GM18508 (cell line): ENCODE measurements around the gene LRMDA.

Experiments
- ATAC-seq: cut with Tn5 transposase; IDR thresholded peaks from one replicate; pipeline ENCODE4 v1.9.1; 2021; ENCODE audit warnings: moderate number of reproducible peaks; ENCODE audit not compliant: insufficient read depth, unreplicated experiment

LRMDA gene

DNA sequence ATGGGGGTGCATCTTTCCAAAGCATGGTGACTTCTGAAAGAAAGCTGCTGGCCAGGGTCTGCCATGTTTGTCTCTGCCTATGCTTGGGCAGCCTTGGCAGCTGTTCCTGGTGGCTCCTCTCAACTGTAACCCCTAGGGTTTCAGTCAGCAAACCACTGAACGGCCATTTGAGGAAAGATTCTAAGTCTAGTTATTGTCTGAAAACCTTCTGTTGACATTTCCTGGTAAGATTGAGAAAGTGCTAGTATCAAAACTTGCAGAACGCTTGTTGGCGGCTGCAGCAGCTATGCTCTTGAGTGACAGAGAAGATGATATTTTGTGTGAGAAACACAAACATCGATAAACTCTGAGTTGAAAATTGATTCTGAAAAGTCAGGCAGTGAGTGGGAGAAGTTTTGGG, 523.1 kb downstream of the LRMDA start:
- ATAC-seq = no peak

GRCh38 chr10:75955973-75956502, 524.6 kb downstream of the LRMDA start:
- no peak for ATAC-seq

- no peak for ATAC-seq
Observed at GRCh38 chr10:75956624-75957023, 525.2 kb downstream of the LRMDA start.

GRCh38 chr10:75957314-75958120, 526.1 kb downstream of the LRMDA start:
- no peak for ATAC-seq

GRCh38 chr10:75959209-75959608, 527.8 kb downstream of the LRMDA start:
- ATAC-seq = no peak

DNA sequence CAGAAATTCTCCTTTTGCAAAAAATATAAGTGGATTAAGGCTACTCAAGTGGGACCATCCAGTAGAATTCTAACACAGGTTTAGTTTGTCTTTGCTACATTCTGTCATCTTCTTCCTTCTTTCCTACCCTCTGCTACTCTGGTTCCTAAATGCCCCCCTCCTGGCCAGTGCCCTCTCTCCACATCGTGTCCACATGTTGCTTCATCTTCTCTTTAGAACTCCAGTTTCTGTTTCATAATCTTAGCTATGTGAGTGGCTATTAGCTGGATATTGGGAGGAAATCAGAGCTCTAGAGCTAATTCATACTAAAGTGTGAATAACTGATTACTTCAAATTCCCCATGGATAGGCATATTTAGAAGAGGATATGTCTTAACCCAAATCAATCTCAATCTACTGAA, 528.5 kb downstream of the LRMDA start:
- no peak for ATAC-seq

DNA sequence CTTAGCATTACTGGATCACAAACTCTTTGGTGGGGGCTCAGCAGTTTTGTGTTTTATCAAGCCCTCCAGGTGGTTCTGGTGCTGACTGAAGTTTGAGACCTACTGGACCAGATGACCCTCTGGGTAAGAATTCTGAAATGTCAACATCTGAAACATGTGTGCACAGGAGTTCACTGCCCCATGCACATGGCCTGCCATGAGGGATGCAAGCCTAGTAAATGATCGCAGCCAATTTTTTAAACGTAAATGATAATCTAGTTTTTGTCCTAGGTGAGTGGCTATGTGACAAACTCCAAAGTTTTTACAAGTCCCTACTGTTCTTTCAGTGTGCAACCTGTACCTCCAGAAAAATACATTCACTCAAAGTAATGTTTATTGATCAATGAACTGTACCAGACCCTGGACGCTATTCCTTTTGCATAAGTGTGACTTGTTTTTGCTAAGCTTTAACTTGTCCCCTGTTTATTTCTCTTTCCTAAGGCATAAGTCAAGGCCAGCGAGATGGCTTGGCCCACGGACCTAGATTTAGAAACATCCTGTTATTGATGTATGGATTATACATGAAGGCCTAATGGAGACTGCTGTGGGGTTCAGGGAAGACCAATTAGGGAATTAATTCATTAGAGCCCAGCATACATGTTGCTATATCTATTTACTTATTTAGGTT, 531.1 kb downstream of the LRMDA start:
- ATAC-seq = no peak

DNA sequence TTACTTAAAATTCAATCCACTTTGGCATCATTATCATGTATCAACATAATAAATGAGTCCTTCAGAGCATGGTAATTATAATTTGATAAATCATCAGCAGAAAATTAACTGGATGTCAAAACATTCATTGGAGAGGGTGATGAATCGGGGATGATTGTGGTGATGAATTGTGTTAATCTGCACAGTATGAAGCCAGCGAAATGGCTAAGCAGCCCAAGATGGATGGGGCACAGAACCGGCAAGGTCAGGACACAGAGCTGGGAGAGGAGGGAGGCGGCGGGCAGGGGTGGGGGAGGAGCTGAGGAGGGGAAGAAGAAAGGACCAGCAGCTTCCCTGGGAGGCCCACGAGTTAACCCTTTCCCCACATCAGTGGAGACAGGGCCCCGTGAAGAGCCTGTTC, 536.1 kb downstream of the LRMDA start:
- no peak for ATAC-seq

DNA sequence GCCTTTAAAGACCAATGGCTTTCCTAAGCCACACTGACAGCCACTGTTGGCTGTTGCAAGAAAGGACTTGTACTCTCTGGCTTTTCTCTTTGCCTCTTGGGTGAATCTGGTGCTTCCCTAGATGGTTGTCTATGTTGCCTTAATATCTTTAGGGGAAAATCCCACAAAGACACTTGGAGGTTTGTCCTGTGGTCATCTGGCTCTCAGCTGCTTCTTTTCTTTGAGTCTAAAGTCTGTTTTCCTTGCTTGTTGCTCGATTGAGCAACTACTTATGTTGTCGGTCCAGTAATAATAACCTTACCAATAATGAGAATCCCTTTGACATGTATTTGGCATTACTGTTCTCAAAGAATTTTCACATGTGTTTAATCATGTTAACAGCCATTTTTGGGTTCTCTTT, 537.6 kb downstream of the LRMDA start:
- ATAC-seq = no peak

DNA sequence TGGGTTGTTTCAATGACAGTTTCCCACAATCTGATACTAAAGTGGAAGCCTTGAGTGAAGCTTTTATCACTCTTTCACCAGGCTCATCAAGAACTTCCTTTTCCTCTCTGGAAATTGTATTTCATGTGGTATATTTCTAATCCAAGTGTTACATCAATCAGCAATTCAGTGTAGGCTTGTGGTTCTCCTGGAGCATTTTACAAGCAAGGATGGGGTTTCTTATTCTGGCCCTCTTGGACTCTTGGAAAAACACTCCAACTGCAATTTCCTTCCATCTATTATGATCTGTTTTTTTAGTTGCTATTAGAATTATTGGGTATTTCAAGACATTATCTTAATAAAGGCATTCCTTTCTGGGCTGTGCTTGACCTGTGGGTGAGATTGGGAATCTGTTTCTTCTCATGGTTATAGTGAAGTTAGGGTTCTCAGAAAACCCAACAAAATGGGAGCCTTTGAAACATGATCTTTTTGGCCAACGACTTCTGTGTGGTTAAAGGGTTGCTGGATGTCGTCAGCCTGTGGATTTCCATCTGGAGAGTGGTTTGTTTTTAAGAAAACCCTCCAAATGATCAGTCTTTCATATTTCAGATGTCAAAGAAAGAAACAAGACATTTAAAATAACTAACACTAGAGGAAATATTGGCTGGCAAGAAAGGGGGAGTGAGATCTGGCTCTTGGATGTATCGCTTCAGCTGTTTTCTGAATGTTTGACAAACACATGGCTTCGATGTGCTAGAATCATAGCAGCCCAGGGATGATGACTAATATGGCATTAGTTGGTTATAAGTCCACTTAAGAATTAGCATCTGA, 540.2 kb downstream of the LRMDA start:
- no peak for ATAC-seq

- ATAC-seq = no peak
Observed at GRCh38 chr10:75972491-75973276, 541.3 kb downstream of the LRMDA start.

DNA sequence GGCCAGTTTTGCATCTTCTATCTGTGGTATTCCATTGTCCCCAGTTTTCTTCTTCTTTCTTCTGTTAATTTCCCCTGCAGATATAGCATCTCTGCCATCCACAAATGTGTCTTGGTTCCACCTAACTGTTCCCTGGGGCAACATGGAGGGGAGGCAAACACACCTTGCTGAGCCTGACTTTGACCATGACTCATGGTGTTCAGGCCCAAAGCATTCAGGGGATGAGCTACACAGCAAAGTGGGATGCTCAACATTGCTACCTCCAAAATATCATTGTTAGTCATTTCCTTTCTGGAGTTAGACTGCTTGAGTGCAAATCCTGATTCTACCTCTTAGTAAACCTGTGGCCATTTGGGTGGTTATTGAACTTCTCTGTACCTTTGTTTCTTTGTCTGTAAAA, 542.7 kb downstream of the LRMDA start:
- ATAC-seq = no peak

GRCh38 chr10:75976681-75977080, 545.3 kb downstream of the LRMDA start:
- no peak for ATAC-seq

- no peak for ATAC-seq
Observed at GRCh38 chr10:75977139-75977538, 545.7 kb downstream of the LRMDA start.

GRCh38 chr10:75978213-75978612, 546.8 kb downstream of the LRMDA start:
- ATAC-seq = no peak

- no peak for ATAC-seq
Observed at GRCh38 chr10:75980419-75981002, 549.1 kb downstream of the LRMDA start.

GRCh38 chr10:75982611-75983369, 551.4 kb downstream of the LRMDA start:
- no peak for ATAC-seq

GRCh38 chr10:75984067-75984466, 552.6 kb downstream of the LRMDA start:
- no peak for ATAC-seq

DNA sequence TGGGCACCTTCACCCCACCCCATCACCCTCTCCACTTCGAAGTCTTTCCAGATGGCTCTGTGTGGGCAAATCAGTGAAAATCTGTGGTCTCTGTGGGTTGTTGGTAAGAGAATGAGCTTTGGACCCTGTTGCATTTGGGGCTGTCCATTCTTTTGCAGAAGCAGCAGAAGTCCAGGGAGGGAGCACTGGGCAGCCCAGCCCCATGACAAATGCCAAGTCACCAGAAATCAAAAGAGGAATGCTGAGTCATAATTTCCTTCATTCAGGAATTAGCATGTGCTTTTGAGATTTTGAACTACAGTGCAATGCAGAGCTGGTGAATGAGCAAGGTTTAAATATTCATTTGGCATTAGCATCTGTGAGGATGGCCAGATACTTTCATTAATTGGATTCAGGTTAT, 556.2 kb downstream of the LRMDA start:
- no peak for ATAC-seq
